IPS-NIHi7 (cell line): Measurements from ENCODE around the gene CD5L.

Experiments used
- DNase-seq: peaks from one replicate; pipeline ENCODE4 v3.0.0; 2012; ENCODE audit warnings: mixed read lengths; ENCODE audit errors: extremely low spot score

CD5L gene

GRCh38 chr1:157841708-157842107 lies at the start of gene CD5L:
CD5L (minus strand) TSS chr1:157841808; CDS start chr1:157841701, 107 bp downstream.
- DNase-seq = no peak

- no peak for DNase-seq
Measured at GRCh38 chr1:157882580-157882979, 41.0 kb upstream of the CD5L start.

DNA sequence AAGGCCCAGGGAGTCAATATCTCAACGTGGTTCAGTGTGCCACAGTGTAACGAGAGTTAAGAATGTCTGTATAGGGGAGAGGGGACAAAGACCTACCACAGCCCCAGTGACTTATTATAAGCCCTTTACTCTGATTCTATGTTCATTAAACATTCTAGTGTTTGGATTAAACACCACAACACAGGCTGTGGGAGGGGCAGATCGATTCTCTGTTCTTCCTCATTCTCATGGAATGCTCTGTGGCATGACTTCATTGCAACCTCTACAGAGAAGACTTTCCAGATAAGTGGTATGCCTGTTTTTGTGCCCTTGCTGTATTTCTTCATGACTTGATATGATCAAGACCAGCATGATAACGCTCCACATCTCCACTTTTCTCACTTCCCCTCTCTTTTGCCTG lies 39.0 kb upstream of the CD5L start:
- no peak for DNase-seq

GRCh38 chr1:157878059-157878458 lies 36.5 kb upstream of the CD5L start:
- peak; percentile 64 for DNase-seq

- no peak for DNase-seq
Measured at GRCh38 chr1:157870490-157870889, 28.9 kb upstream of the CD5L start.

DNA sequence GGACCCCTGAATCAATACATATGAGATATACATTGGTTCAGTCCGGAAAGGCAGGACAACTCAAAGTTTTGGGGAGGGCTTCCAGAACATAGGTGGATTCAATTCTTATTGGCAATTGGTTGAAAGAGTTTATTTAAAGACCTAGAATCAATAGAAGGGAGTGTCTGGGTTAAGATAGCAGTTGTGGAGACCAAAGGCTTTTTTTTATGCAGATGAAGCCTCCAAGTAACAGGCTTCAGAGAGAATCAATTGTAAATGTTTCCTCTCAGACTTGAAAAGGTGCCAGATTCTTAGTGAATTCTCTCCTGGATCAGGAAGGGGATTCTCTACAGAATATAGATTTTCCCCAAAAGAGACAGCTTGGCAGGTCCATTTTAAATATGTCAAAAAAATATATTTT lies 27.0 kb upstream of the CD5L start:
- DNase-seq = no peak

DNA sequence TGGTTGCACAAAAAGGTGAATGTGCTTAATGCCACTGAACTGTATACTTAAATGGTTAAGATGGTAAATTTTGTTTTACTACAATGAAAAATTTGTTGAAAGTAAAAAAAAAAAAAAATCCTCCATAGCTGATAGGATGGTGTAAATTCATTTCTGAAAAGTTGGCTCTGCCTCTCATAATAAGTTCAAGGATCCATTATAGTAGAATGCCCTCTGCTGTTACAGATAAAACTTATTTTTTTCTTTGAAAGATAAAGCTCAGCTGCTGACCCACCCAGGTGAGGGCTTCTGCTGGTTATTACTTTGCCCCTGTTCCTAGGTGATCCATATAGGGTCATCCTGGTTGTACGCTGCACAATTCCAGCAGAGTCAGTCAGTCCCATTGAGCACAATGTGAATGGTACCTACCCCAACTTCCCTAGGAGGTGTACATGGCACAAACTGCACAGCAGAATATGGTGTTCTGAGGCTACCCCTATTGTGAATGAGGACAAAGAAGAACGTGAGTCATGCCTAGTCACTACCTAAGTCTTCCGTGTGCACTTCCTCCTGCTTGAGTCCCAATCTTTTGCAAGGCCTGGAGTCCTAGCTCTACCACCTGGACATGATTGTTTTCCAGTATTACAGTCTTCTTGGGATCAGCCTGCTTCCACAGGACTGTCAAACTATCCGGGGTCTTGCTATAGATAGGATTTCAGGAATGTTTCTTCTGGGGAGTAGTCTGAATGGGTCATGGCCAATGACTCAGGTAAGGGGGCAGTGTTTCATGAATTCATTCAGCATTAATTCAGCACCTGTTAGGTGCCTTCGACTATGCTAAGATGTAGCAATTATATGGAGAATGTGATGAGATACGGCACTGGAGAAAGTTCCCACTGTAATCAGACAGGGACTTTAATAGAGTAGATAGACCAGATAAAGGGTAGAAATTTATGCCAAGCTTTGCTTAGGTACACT lies 20.8 kb upstream of the CD5L start:
- DNase-seq = no peak

- no peak for DNase-seq
Measured at GRCh38 chr1:157856538-157856937, 14.9 kb upstream of the CD5L start.

GRCh38 chr1:157852476-157852875 lies 10.9 kb upstream of the CD5L start:
- no peak for DNase-seq

- DNase-seq = no peak
Measured at GRCh38 chr1:157849229-157849875, 7.7 kb upstream of the CD5L start.

DNA sequence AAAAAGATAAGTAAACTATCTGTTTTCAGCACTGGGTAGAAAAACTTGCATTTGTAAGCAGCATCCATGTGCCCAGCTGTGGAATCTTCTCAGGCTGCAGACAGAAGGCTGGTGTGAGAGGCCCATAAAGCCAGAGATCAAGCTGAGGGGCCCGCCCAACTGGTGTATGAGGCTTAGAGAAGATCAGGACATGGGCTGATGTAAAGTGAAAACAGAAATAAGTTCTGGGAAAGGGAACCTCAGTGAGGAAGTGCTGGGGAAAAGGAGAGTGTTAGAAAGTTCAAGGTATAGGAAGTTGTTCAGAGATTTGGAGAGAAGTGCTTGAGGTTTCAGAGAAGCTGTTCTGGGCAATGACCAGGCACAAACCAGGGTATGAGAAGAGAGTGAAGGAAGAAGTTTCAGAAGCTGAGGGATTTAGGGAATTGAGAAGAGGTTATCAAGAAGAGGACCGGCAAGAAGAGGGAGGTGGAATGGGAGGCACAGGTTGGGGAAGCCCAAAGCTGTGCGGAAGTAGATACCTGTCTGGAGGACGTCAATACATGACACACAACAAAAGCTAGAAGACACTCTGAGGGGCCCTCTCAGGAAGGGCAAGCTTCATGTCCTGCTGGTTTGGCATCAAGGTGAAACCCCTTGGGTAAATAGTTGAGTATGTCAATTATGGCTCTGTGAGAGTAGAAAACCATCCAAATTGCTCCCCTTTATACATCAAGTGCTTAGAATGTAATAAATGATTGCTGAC lies 2.7 kb upstream of the CD5L start:
- no peak for DNase-seq

- DNase-seq = no peak
Measured at GRCh38 chr1:157842939-157843338, 1.3 kb upstream of the CD5L start.

GRCh38 chr1:157838966-157839365 lies 2.6 kb downstream of the CD5L start:
- DNase-seq = no peak

GRCh38 chr1:157834430-157834829 lies 7.2 kb downstream of the CD5L start:
- no peak for DNase-seq

GRCh38 chr1:157833145-157833544 lies 8.5 kb downstream of the CD5L start:
- DNase-seq = no peak

- DNase-seq = no peak
Measured at GRCh38 chr1:157831968-157832626, 9.5 kb downstream of the CD5L start.

DNA sequence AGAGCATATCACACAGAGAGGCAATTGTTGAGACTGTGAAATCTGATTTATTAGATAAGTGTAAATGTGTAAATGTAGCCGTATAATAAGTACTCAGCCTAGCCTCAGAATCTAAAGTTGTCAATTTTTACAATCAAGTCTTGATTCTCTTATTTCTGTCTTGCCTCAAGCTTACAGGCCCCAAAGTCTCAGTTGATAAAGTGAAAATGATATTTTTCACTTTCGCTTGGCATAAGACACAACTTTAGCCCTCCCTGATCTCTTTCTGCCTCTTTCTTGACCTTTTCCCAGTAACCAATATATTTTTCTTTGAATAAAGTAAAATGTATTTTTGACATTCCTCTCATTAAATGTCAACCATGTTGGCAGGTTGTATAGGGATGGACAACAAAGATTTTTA lies 10.7 kb downstream of the CD5L start:
- DNase-seq = no peak

DNA sequence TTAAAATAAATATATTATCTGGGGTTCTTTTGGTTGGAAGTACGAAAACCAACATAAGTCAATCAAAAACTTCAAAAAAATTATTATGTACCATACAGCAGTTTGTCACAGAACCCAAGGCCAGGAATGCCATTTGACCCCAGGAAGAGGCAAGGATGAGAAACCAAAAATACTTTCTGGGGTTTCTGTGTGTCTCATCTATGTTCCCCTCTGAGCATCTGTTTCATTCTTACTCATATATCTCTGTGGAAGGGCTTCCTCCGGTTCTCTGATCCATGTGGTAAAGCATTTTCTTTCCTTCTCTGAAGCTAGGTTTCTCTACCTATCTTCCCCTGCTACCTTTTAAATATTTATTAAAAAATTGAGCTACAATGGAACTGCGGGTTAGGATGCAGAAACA lies 11.9 kb downstream of the CD5L start:
- no peak for DNase-seq

- no peak for DNase-seq
Measured at GRCh38 chr1:157829210-157829609, 12.4 kb downstream of the CD5L start.

DNA sequence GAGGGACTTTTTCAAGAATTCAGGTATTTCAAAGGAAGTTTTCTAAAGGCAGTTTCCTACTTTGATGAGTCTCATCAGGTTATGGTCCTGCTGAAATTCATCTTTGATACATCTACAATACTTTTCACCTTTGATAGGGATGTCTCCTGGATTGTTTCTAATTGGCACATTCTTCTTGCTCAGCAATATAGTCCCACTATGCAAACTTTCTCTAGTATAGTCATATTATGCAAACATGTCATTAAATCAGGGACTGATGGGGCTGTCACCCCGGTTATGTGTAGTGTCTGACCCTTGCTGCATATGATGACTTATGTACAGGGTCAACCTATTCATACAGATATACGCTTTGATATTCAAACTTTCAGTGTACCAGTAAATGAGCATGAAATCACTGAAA lies 21.3 kb downstream of the CD5L start:
- DNase-seq = no peak

- DNase-seq = no peak
Measured at GRCh38 chr1:157819896-157820295, 21.7 kb downstream of the CD5L start, which contains the start of gene FCRL1. FCRL1 (minus strand) TSS chr1:157820120; CDS start chr1:157820037, 83 bp downstream.

DNA sequence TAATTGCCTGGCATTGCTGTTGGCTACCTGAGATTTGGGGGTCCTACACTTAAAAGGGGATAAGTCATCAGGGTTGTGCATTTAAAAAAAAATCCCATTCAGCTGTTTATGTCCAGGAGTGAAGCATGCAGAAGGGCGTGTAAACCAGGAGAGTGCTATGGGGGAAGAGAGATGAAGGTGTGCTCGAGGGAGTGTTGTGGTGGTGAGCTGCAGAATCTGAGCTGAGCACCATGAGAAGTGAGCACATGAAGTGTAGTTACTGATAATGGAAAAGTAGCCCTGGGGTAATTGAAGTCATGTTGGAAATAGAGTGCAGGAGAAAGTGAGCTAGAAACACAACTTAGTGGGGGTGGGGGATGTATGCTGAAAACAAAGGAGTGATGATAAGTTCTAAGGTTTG lies 22.4 kb downstream of the CD5L start:
- no peak for DNase-seq
